ENCODE data around the gene TMEM74B.

Gene TMEM74B

GRCh38 chr20:1215386-1216170, 30.8 kb upstream of the TMEM74B start:
- TF ChIP-seq CTCF (conservative IDR thresholded peaks at IDR 0.05): no peak
- TF ChIP-seq ZFX (IDR thresholded peaks at IDR 0.05): no peak

GRCh38 chr20:1214838-1215261, 30.1 kb upstream of the TMEM74B start:
- no peak overlapping the region for H3K27ac ChIP-seq
- TF ChIP-seq ZFX (IDR thresholded peaks at IDR 0.05) (no peak), CTCF (conservative IDR thresholded peaks at IDR 0.05) (no peak)

More at GRCh38 chr20:1215386-1216170, 30.8 kb upstream of the TMEM74B start:
- H3K27ac ChIP-seq: no peak overlapping the region

GRCh38 chr20:1212607-1213396, 28.0 kb upstream of the TMEM74B start:
- H3K27ac ChIP-seq: no peak overlapping the region
- peak; percentile 88 for TF ChIP-seq CTCF (conservative IDR thresholded peaks at IDR 0.05)
- no peak for TF ChIP-seq ZFX (IDR thresholded peaks at IDR 0.05)

- H3K27ac ChIP-seq: no peak overlapping the region
- no peak for TF ChIP-seq CTCF (conservative IDR thresholded peaks at IDR 0.05)
These were observed 27.2 kb upstream of the TMEM74B start for GRCh38 chr20:1212023-1212422.

GRCh38 chr20:1210501-1210900, 25.7 kb upstream of the TMEM74B start:
- H3K27ac ChIP-seq: no peak overlapping the region
- TF ChIP-seq CTCF (conservative IDR thresholded peaks at IDR 0.05) (no peak), ZFX (IDR thresholded peaks at IDR 0.05) (no peak)

GRCh38 chr20:1209447-1210387, 24.9 kb upstream of the TMEM74B start:
- TF ChIP-seq ZFX (IDR thresholded peaks at IDR 0.05): no peak
- peak; percentile 17 for TF ChIP-seq CTCF (conservative IDR thresholded peaks at IDR 0.05)
- H3K27ac ChIP-seq: no peak overlapping the region
